NCI-H2196 treated with DMSO at 0.1 percent for 48 hours (cell line): ENCODE results near the gene CCN6.
A peak's percentile ranks its signal among the peaks of the same experiment; 100 is the strongest.

Experiments
- DNase-seq: peaks from one replicate; lab custom pipeline; 2025; ENCODE audit not compliant: unreplicated experiment; lab: John Stamatoyannopoulos, UW

CCN6 gene

DNA sequence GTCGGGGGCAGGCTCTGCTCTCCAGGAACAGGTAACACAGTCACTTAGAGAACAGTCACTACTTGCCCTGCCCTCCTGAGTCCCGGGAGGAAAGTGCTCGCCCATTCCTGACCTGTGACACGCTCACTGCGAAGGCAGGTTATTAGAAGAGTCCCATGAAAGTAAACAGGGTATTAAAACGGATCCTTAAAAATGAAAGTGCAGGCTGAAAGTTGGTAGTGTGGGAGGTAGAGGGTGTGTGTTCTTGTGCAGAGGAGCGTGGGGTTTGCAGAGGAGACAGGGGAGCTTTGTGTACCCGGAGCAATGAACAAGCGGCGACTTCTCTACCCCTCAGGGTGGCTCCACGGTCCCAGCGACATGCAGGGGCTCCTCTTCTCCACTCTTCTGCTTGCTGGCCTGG is at the start of gene CCN6:
CCN6 (plus strand) TSS at position 104 of the 400 bp plus-strand sequence; CDS start at position 358, 254 bp downstream.
- no peak for DNase-seq

DNA sequence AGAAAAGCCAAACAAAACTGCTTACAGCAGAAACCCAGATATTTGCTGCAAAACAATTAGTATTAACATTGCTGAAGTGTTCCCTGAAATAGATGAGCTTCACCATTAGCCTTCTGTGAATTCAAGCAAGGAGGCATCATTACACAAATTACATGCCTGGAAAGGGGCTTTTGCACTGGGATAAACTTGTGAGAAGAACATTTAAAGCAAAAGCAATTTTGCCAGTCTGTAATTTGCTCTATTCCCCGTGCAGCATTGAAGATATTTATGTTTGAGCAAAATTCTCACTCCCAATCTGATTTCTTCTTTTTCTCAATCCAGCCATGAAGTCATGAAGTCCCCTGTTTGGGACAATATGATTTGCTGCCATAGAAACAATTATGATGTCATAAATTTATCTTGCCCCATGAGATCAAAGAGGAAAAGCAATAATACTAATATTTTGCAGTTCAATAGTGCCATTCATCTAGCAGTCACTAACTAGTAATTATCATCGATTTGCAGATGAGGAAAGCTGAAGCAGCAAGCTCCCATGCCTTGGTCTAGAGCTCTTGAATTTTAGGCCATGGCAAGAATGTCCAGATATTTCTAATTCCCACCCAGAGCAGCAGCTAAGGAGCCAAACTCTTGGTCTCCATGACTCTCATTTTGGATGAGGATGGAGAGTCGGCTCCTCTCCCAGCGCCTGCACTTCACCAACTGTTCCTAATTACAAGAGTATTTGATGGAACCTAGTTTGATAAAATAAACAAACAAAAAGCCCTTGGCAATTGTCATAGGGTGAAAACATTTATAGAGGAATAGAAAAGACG is 49.5 kb upstream of the CCN6 start:
- no peak for DNase-seq

DNA sequence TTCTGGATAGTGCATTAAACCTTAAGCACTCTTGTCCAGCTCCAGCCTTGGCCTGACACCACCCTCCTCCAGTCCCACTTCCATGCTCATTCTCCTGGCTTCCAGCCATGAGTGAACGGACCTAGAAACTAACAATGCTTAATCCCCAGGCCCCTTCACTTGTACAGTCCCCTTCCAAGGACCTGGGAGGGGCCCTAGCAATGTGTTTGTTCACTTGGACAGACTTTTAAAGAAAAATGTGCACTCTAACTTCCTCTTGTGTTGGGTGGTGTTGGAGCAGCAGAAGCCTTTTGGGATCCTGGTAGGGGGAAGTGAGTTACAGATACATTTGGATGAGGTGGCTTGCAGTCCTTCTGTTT is 48.9 kb upstream of the CCN6 start:
- DNase-seq = no peak

DNA sequence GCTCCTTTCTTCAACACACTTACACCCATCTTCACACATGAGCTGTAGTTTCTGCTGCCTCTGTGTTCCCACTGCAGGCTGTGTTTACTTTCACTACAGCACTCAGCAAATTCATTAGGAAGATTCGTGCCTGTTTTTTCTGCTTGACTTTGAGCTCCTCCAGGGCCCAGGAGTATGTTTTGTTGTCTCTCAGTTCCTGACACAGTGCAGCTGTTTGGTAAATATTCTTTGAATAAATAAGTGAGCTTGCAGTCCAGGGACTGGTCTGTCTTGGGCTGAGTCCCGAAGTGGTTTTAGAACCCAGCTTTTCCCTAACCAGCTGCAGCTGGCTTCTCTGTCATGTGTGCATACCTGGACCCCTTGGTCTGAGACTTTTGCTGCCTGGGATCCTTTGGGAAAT is 46.6 kb upstream of the CCN6 start:
- no peak for DNase-seq

DNA sequence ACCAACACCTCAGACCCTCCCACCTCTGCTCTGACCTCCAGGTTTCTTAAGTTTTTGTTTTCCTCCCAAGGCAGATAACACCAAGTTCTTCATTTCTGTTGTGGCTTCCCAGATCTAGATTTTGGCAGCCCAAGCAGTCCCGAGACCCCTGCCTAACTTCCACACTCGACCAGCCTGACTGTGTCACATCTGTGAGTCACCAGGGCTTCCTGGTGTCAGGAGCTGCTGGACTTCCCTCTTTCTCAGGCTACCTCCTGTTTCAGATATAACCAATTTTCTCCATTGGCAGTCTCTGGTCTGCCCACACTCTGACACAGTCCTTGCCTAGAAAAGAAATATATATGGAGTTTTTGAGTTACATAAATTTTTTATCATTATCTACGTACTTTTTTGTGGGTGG is 46.1 kb upstream of the CCN6 start:
- no peak for DNase-seq

DNA sequence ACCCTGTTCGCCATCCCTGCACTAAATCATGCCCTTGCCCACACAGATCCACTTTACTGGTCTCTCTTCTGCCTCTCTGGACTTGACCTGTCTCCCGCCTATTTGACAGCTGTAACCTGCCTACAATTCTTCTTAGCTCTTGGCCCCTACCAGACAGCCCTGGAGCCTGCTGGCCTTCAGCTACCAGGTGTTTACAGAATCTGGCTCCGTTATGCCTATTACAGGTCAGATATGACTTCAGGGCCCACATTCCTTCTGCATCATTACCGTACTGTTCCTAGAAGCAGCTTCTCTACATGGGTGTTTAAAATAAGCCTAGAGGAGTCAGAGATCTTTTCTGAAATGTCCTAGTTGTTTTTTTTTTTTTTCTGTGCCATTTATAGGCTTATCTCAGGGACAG is 45.4 kb upstream of the CCN6 start:
- DNase-seq = no peak

DNA sequence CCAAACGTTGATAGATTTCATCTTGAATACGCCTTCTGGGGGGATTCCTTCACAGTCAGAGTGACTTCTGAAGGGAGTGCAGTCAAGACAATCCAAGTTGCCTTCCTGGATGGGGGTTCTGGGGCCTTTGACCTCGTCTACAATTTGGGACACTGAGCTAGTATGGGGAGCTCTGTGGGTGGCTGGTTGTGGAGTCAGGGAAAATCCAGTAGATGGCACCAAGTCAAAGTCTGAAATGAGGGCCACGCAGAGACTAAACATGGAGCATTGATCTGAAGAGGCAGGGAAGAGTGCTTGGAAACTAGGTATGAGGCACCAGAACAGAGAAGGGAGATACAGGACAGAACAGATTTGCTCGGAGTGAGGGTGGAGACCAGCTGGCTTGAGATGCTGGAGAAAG is 43.6 kb upstream of the CCN6 start:
- DNase-seq = no peak

DNA sequence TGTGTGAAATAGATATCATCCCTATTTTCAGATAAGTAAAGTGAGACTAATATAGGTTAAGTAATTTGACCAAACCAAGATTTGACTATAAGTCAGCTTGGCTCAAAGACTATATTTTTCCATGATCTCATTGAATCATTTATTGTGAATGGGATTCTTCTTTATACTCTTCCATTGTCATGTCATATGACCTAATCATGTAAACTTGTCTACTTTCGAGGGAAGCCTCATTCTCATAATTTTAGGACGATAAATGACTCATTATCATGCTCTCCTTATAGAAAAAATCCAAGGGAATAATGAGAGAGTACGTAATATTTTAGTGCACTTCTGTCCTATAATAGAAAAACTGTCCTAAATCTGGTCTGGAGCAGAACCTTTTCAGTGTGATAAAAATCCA is 40.9 kb upstream of the CCN6 start:
- DNase-seq = no peak

DNA sequence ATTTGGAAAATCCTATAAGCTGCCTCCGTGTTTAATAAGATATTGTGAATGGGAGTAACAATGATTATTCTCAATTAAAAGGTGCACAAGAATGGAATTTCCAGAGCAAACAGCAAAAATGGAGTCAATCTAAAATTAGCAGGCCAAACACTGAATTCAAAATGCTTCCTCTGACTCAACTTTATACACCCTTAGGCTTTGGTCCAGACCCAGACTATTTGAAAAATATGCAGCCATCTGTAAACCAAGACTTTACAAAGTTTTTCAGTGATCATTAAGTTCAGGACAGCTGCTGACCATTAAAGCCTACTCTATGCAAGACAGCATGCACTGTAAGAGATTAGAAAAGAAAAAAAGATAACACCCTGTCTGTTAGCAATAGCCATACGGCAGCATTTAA is 39.4 kb upstream of the CCN6 start:
- DNase-seq = no peak

DNA sequence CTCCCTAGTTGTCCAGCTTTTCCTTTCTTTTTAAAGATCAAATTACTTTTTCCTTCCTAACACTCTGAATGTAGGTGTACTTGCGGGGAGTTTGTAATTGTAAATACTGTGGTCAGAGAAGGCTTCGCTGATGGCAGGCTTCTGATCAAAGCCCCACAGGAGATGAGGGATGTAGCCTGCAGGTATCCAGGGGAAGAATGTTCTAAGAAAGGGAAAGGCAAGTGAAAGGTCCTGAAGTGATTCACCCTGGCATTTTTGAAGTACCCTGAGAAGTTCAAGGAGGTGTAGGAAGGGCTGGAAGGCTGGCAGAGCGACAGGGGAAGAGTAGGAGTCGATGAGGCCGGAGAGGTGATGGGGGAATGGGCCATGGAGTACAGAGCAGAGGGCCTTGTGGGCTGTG is 38.2 kb upstream of the CCN6 start:
- no peak for DNase-seq

DNA sequence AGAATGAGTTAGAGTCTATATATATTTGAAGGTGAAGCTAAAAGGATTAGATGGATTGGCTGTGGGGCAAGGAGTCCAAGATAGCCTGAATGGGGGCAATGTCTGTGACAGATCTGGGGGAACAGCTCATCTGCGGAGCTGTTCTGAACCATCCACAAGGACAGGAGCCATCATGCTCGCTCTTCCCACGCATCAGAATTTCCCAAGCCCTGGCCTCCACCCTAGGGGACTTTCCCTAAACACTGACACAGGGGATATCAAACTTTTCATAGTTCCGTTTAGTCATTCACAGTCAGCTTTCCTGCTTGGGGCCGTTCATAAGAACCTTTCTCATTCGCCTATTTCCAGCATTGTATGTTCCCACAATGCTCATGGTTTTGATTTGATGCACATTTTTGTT is 37.6 kb upstream of the CCN6 start:
- DNase-seq = no peak

DNA sequence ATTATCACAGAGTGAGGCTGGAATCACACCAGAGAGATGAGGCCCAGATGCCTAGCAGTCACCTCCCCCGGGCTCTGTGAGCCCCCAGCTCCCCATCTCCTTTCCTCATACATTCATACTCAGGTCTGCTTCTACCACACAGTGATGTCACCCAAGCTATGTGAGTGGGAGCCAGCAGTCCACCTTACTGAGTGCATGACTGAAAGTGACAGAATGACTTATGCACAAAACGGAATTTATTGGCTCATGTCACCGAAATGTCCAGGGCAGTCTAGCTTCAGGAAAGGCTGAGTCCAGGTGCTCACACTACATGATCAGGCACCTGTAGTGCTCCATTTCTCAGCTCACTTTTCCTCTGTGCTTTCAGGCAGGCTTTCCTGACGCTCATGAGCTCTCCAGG is 36.7 kb upstream of the CCN6 start:
- no peak for DNase-seq

DNA sequence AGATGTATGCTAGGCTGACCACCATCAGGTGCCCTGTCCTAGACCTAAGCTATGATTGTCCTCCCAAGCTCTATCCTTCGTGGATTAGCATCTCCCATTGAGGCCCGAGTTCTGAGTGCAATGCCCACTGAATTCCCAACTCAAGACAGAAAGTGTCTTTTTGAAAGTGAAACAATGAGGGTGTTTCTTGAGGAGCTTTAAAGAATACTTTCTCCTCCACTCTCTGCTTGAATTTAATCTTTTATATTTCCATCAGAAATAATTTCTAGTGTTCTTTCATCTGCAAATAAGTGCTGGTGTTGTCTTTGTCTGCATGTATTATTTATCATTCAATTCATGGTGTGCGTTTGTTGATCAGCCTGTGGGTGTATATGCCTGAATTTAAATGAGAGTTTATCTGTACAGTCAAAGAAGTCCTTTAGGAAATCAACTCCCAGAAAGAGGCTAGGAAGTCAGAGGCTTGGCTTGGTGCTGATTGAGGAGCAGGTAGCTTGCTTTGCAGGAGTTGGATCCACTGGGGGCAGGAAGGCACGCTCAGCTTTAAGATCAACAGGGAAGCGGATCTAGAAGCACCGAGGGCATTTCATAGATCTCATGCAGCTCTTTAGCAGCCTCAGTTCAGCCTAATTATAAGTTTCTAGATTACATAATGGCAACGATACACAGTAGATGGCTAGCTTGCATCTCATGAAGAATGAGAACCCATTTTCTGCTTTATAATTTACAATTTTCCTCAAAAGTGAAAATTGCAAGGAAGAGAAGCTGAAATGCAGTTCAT is 36.0 kb upstream of the CCN6 start:
- no peak for DNase-seq

DNA sequence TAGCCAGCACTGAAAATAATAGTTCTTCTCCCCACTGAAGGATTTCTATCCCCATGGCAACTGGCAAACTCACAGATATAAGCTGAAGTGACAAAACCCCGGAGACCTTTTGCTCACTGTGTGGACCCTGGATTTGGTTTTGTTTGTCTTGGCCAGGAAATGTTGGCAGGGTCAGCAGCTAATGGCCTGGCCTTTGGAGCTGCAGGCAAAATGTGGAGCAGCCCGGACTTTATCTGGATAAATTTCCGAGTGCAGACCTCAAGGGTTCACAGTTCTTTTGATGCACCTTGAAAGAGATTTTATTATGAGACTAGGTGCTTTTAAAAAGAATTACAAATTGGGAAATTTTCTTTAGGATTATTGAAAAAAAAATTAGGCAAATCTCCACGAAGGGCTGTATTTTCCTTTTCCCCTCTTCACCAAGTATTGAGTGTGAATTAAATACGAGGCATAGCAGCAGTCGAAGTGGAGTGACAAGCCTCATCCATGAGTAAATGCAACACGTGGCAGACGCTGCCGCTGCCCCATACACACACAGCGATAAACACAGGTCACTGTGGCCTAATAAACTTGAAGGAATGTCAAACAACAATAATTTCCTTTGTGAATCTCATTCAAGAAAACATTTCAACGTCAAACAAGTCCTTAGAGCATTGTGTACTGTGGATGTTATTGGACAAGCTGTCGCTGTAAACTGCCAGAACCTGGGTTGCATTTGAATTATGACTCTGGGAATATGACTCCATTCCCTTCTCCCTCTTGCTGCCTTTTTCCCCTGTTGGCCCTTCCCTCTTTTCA is 35.1 kb upstream of the CCN6 start:
- peak; percentile 22 for DNase-seq

DNA sequence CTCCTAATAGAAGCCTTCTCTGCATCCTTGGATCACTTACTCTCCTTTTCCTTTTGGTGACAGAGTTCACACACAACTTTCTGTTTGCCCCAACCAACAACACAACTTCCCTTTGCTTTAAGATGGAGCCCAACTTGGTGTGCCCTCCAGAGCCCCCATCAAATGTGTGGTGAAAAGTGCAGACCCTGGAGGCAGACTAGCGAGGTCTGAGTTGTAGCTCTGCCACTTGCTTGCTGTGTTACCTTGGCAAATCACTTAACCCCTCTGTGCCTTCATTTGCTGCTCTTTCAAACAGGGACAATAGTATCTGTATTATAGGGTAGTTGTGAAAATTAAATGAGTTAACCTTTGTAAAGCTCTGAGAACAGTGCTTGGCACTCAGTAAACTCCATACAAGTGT is 34.3 kb upstream of the CCN6 start:
- DNase-seq = no peak

DNA sequence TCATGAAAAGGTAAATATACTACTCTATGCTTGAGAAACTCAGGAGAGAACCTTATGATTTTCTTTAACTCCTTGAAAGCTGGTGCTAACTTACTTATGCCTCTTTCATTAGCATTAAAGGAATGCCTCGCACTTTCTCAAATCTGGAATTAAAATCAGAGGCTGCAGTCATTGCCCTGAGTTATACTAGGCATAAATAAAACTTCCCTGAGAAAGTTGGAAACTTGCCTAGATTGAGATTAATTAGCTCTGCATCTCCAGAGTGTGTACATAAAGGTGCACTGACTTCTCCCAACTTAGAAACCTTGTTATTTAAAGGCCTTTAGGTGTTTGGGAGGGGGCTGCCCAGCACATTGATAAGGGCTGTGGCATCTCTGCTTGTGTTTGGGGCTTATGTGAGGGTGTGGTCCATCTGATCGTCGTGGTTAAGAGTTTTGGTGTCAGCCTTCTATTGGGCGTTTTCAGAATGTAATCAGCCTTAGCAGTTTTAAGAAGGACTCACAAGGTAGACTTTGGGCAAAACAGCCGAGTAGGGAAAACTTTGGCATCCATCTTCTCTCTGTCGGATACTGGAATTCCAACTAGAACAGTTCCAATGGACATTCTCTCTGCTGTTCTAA is 32.1 kb upstream of the CCN6 start:
- no peak for DNase-seq

DNA sequence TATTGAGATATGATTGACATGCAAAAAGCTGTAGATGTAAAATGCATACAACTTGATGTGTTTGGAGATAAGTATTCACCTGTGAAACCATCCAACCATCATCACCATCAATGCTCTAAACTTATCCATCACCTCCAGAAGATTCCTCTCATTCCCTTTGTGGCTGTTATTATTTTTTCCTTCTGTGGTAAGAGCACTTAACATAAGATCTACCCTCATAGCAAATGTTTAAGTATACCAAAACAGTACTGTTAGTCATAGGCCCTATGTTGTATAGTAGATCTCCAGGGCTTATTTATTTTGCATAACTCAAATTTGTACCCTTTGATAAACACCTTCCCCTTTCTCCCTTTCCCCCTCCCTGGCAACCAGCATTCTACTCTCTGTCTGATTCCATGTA is 31.2 kb upstream of the CCN6 start:
- DNase-seq = no peak

DNA sequence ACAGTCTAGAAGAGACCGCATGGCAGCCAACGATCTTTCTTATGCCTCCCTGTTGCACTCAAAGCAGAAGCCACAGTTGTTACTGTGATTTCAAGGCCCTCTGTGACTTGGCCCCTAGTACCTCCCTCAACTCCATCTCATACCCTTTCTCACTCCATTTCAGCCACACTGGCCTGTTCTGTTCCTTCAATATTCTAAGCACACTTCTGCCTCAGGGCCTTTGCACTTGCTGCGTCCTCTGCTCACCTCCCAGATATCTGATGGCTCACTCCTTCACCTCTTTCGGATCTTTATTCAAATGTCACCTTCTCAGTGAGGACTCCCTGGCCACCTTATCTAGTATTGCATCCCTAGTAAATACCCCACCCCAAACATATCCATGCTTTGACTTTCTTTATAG is 29.4 kb upstream of the CCN6 start:
- no peak for DNase-seq

DNA sequence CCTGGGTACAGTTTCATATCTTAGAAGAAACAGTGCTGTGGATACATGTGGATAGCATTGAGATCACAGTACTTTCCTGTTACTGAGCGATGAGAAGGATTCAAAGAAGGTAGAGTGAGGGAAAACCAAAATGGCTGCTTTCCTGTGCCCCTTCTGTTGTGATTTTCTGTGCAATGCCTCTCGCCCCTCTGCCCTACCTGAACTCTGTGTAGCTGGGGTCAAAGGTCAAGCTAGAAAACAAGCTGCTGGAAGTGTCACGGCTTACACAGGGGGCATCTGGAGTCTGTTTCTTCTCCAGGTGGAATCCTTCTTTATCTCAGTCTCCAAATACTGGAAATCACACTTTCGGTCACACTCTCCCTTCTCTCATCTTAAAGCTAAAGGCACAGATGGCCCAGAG is 27.0 kb upstream of the CCN6 start:
- DNase-seq = no peak

DNA sequence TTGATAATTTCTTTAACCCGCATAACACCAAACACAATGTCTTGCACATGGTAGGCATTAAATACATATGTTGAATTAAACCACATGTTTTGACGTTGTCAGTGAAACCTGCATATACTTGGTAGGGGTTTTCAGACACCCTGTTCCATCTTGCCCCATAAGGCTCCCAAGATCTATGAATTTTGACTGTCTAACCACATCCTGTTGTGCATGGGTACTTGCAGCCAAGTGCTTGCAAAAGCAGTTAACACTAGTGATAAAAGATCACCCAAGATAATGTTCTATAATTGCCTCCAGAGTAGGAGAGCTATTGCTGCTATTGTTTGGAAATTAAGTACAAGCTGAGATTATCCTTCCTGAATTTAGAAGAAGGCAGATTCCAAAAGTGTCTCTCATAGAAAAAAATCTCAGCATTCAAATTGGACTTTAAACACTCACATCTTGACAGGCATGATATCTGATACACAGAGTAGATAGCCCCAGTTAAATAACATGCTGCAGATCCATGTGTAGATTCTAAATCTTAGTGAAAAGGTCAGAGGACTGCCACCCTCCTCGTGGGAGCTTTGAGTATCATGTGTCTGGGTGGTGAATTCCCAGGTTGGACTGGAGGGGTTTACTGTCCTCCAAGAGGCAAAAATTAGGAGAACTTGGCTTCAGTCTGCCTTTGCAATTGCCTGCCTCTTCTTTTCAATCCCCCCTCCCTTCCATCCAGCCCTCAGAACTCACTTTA is 25.8 kb upstream of the CCN6 start:
- DNase-seq = no peak
